Measurements from ENCODE around the gene SLC2A5. TPM values are rescaled to one million over a fixed set of nuclear protein-coding genes. Genes with fewer than 3 reads are reported as not detected.
A peak's percentile ranks its signal among the peaks of the same experiment; 100 is the strongest.

The SLC2A5 gene
- total and polyA plus RNA-seq, 9 of the 15 experiments (the other 6 are each of a cell fraction or from before 2014, with no cell fraction given): 0.08 TPM; not detected in 8

- H2AFZ ChIP-seq (ENCODE audit: low read depth, low read length): no peak overlapping the region
- intact Hi-C loops (cut with micrococcal nuclease) (loop anchor here (10.0 kb wide), 1 partner anchor 379 kb away; no protein-coding TSS in a partner anchor), in situ Hi-C loops (cut with MboI) (no loop called here)
- ChIA-PET CTCF (ENCODE audit: low intra/inter-chr PET ratio) (no interaction called here), POLR2A (interaction anchor here (0.7 kb wide), 1 partner anchor 490 kb away, joined by 3 read pairs; no protein-coding TSS in a partner anchor)
- H3K79me2 ChIP-seq (ENCODE audit: control insufficient read depth, insufficient read depth, low read length): no peaks in the 10 kb centered on the region
- BruUV-seq (replicated peaks): no TSS peak
- peak; percentile 19 for FAIRE-seq
- no peak overlapping the region for H3K9ac ChIP-seq (ENCODE audit: insufficient read depth in 1 of 2, low read depth in 2 of 2, low read length in 2 of 2)
- 17% methylated on average over 5 of the region's 5 CpGs for WGBS (ENCODE audit: insufficient coverage, low coverage, missing lambda C conversion rate)
- H3K4me2 ChIP-seq (ENCODE audit: insufficient read depth, low read length): no peak overlapping the region
- H3K27me3 ChIP-seq (ENCODE audit: control insufficient read depth in 2 of 2, insufficient read depth in 2 of 2, low read length in 2 of 2): peaks cover 22 to 59% of the 10 kb centered on the region in 2 experiments
- no peak overlapping the region for H3K4me3 ChIP-seq
- no peak for DNase-seq (ENCODE audit: extremely low read depth in 1 of 4, low spot score in 3 of 4)
- no peaks in the 10 kb centered on the region for H3K9me3 ChIP-seq (replicated peaks; ENCODE audit: control insufficient read depth, insufficient read depth, low read depth, low read length)
- no peak for ATAC-seq
- no peaks in the 10 kb centered on the region for H3K9me1 ChIP-seq (ENCODE audit: control insufficient read depth, insufficient read depth, low read length)
- peaks cover 0 to 4% of the 10 kb centered on the region in 2 experiments; a peak in 1 of 5 replicates for H3K4me1 ChIP-seq (replicated peaks in 1 of 2; ENCODE audit: control insufficient read depth in 2 of 2, insufficient read depth in 2 of 2, low read length in 2 of 2)
- TF ChIP-seq MEIS2 (IDR thresholded peaks at IDR 0.05; ENCODE audit: partially characterized antibody) (peak; percentile 6), ZNF384 (IDR thresholded peaks at IDR 0.05; ENCODE audit: low read depth, low read length) (peak; percentile 94), ZBTB40 (IDR thresholded peaks at IDR 0.05) (peak; percentile 95), ZBTB40 (CRISPR knock-in tag; IDR thresholded peaks at IDR 0.05) (peak; percentile 85), GTF2E2 (tag; IDR thresholded peaks at IDR 0.05) (no peak)
- H4K20me1 ChIP-seq (replicated peaks; ENCODE audit: control insufficient read depth, insufficient read depth, low read length): peaks cover 8% of the 10 kb centered on the region
- no peak overlapping the region for H3K27ac ChIP-seq (ENCODE audit: extremely low read depth, low read depth, low read length)
- H3K36me3 ChIP-seq (ENCODE audit: control insufficient read depth, insufficient read depth, low read length): no peaks in the 10 kb centered on the region
These were observed 46.1 kb upstream of the SLC2A5 start for GRCh38 chr1:9115351-9116205.
